GM21529 (cell line): ENCODE measurements around the gene RRAD.

Source experiments
- ATAC-seq: cut with Tn5 transposase; IDR thresholded peaks from one replicate; pipeline ENCODE4 v1.9.1; 2021; ENCODE audit not compliant: unreplicated experiment

Gene RRAD

GRCh38 chr16:66881964-66882508, 43.3 kb downstream of the RRAD start:
- no peak for ATAC-seq

- ATAC-seq, result no peak
Observed at GRCh38 chr16:66881560-66881959, 43.8 kb downstream of the RRAD start.

- no peak for ATAC-seq
Observed at GRCh38 chr16:66881014-66881417, 44.3 kb downstream of the RRAD start.

GRCh38 chr16:66880288-66881013, 44.9 kb downstream of the RRAD start, which contains the start of gene PDP2:
TSS of gene PDP2 (plus strand) at chr16:66880515. CDS start at chr16:66884285, 3,770 bp downstream.
- peak; percentile 94 for ATAC-seq

DNA sequence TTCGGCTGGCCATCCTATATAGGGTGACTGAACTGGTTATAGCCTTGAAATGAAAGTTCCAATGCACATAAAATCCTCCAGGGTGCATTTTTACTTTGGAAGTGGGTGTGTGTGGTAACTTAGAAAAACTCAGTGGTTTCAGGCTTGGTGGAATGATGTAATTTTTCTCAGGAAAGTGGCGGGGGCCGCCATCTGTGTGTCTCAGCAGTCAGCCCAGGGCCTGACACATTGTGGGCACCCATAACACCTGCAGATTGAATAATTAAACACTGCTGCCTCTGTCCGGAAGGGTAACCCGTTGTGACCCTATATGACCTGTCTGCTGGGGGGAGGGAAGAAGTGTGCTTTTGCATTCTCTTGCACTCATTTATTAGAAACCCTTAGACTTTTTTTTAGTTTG, 47.3 kb downstream of the RRAD start:
- ATAC-seq, result no peak

DNA sequence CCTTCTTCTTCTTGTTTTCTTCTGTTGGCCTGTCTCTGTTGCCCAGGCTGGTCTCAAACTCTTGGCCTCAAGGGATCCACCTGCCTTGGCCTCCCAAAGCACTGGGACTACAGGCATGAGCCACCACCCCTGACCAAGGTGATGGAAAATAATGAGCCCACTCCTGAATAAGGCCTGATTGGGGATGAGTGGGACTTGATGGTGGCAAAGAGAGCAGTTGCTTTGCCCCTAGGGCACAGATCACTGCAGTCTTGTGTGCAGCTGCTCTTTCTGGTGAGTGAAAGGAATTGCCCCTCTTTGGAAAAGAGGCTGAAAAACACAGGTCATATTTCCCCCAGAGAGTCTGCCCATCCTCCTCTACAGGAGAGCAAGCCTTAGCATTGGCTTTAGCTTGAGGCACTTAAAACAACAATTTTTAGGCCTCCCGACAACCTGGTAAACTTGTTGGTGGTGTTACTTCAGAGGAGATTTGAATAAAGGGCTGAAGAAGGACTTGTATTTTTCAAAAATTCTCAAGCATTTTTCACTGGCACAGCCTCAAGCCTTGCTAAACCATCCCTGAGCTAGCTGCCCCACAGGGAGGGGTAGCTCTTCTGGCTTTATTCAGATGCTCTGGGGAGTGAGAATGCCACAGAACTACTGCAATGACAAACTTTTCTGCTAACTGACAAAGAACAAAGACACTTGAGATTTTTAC, 51.1 kb downstream of the RRAD start:
- no peak for ATAC-seq

GRCh38 chr16:66873685-66874055, 51.7 kb downstream of the RRAD start:
- no peak for ATAC-seq

- ATAC-seq, result peak; percentile 78
Observed at GRCh38 chr16:66872943-66873684, 52.2 kb downstream of the RRAD start.

- no peak for ATAC-seq
Observed at GRCh38 chr16:66872559-66872942, 52.8 kb downstream of the RRAD start.

DNA sequence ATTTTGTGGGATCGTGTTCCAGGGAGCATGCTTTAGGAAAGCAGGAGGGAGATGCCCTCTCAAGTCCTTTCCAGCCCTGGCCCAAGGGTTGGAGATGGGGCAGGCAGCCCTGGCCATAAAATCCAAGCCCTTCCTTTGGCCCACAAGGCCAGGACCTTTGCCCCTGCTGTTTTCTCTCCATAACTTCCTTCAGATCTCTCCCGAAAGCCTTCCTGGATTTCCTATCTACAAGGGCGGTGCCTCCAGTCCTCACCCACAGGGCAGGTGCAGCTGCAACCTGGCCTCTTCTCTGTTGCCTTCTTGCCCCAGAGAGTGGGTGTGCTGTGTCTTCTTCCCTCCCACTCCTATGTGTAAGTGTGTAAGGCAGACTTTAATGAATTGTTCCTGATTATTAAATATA, 53.5 kb downstream of the RRAD start:
- ATAC-seq, result no peak
